ENCODE results near the gene VSTM2B. TPM values are rescaled to one million over a fixed set of nuclear protein-coding genes. Genes with fewer than 3 reads are reported as not detected.

VSTM2B gene
- total RNA-seq, 1 donor from 2014 or later = not detected

GRCh38 chr19:29487432-29487831 is 38.4 kb upstream of the VSTM2B start:
- intact Hi-C loops (cut with micrococcal nuclease) = no loop called here
- peaks cover 14% of the 10 kb centered on the region for H3K27me3 Mint-ChIP-seq
- no peaks in the 10 kb centered on the region for H3K36me3 Mint-ChIP-seq (ENCODE audit: low read depth)
- H3K27ac Mint-ChIP-seq = no peak overlapping the region
- H3K4me1 Mint-ChIP-seq = no peaks in the 10 kb centered on the region
- peak; percentile 43 for DNase-seq
- no peaks in the 10 kb centered on the region for H3K9me3 Mint-ChIP-seq
- H3K4me3 Mint-ChIP-seq = no peak overlapping the region

- DNase-seq = peak; percentile 28
- Mint-ChIP-seq H3K4me3 (no peak overlapping the region), H3K27me3 (peaks cover 23% of the 10 kb centered on the region), H3K4me1 (no peaks in the 10 kb centered on the region), H3K36me3 (ENCODE audit: low read depth) (no peaks in the 10 kb centered on the region), H3K27ac (no peak overlapping the region), H3K9me3 (no peaks in the 10 kb centered on the region)
- intact Hi-C loops (cut with micrococcal nuclease) = no loop called here
These were observed 37.5 kb upstream of the VSTM2B start for GRCh38 chr19:29488316-29488715.

GRCh38 chr19:29489172-29489951 is 36.4 kb upstream of the VSTM2B start:
- Mint-ChIP-seq H3K27me3 (peaks cover 25% of the 10 kb centered on the region), H3K36me3 (ENCODE audit: low read depth) (no peaks in the 10 kb centered on the region), H3K4me1 (no peaks in the 10 kb centered on the region), H3K4me3 (no peak overlapping the region), H3K9me3 (no peaks in the 10 kb centered on the region), H3K27ac (no peak overlapping the region)
- DNase-seq = peak; percentile 37
- intact Hi-C loops (cut with micrococcal nuclease) = no loop called here

GRCh38 chr19:29491491-29491890 is 34.3 kb upstream of the VSTM2B start:
- H3K27me3 Mint-ChIP-seq = peaks cover 25% of the 10 kb centered on the region
- no peak for DNase-seq

GRCh38 chr19:29491995-29492577 is 33.7 kb upstream of the VSTM2B start:
- intact Hi-C loops (cut with micrococcal nuclease) = no loop called here
- DNase-seq = no peak
- H3K36me3 Mint-ChIP-seq (ENCODE audit: low read depth) = no peaks in the 10 kb centered on the region
- no peaks in the 10 kb centered on the region for H3K9me3 Mint-ChIP-seq
- no peak overlapping the region for H3K27ac Mint-ChIP-seq
- no peak overlapping the region for H3K4me3 Mint-ChIP-seq
- no peaks in the 10 kb centered on the region for H3K4me1 Mint-ChIP-seq
- H3K27me3 Mint-ChIP-seq = peaks cover 25% of the 10 kb centered on the region

More at GRCh38 chr19:29491491-29491890, 34.3 kb upstream of the VSTM2B start:
- Mint-ChIP-seq H3K4me3 (no peak overlapping the region), H3K36me3 (ENCODE audit: low read depth) (no peaks in the 10 kb centered on the region), H3K4me1 (no peaks in the 10 kb centered on the region), H3K27ac (no peak overlapping the region), H3K9me3 (no peaks in the 10 kb centered on the region)
- intact Hi-C loops (cut with micrococcal nuclease) = no loop called here

GRCh38 chr19:29492769-29493168 is 33.0 kb upstream of the VSTM2B start:
- Mint-ChIP-seq H3K4me1 (no peaks in the 10 kb centered on the region), H3K36me3 (ENCODE audit: low read depth) (no peaks in the 10 kb centered on the region), H3K4me3 (no peak overlapping the region), H3K27me3 (peaks cover 25% of the 10 kb centered on the region), H3K9me3 (no peaks in the 10 kb centered on the region), H3K27ac (no peak overlapping the region)
- no peak for DNase-seq
- intact Hi-C loops (cut with micrococcal nuclease) = no loop called here

GRCh38 chr19:29495091-29495490 is 30.7 kb upstream of the VSTM2B start:
- H3K27me3 Mint-ChIP-seq = peaks cover 25% of the 10 kb centered on the region
- no peak overlapping the region for H3K4me3 Mint-ChIP-seq
- H3K4me1 Mint-ChIP-seq = no peaks in the 10 kb centered on the region
- no peaks in the 10 kb centered on the region for H3K36me3 Mint-ChIP-seq (ENCODE audit: low read depth)
- H3K27ac Mint-ChIP-seq = no peak overlapping the region
- intact Hi-C loops (cut with micrococcal nuclease) = no loop called here
- H3K9me3 Mint-ChIP-seq = no peaks in the 10 kb centered on the region
- DNase-seq = no peak

- Mint-ChIP-seq H3K9me3 (no peaks in the 10 kb centered on the region), H3K27ac (no peak overlapping the region), H3K4me1 (no peaks in the 10 kb centered on the region), H3K4me3 (no peak overlapping the region), H3K27me3 (peaks cover 22% of the 10 kb centered on the region), H3K36me3 (ENCODE audit: low read depth) (no peaks in the 10 kb centered on the region)
- no peak for DNase-seq
- intact Hi-C loops (cut with micrococcal nuclease) = no loop called here
These were observed 29.8 kb upstream of the VSTM2B start for GRCh38 chr19:29495901-29496441.

- H3K27me3 Mint-ChIP-seq = peaks cover 13% of the 10 kb centered on the region
- no peak overlapping the region for H3K27ac Mint-ChIP-seq
- no peaks in the 10 kb centered on the region for H3K36me3 Mint-ChIP-seq (ENCODE audit: low read depth)
- H3K4me1 Mint-ChIP-seq = no peaks in the 10 kb centered on the region
- no peak for DNase-seq
- no peaks in the 10 kb centered on the region for H3K9me3 Mint-ChIP-seq
- H3K4me3 Mint-ChIP-seq = no peak overlapping the region
- intact Hi-C loops (cut with micrococcal nuclease) = no loop called here
These were observed 28.6 kb upstream of the VSTM2B start for GRCh38 chr19:29497241-29497640.

- no peak for DNase-seq
- Mint-ChIP-seq H3K36me3 (ENCODE audit: low read depth) (no peaks in the 10 kb centered on the region), H3K27me3 (peaks cover 7% of the 10 kb centered on the region), H3K27ac (no peak overlapping the region), H3K4me1 (no peaks in the 10 kb centered on the region), H3K9me3 (no peaks in the 10 kb centered on the region), H3K4me3 (no peak overlapping the region)
- intact Hi-C loops (cut with micrococcal nuclease) = no loop called here
These were observed 27.9 kb upstream of the VSTM2B start for GRCh38 chr19:29497686-29498436.

GRCh38 chr19:29499261-29499920 is 26.4 kb upstream of the VSTM2B start:
- no peaks in the 10 kb centered on the region for H3K4me1 Mint-ChIP-seq
- intact Hi-C loops (cut with micrococcal nuclease) = no loop called here
- no peak overlapping the region for H3K4me3 Mint-ChIP-seq
- DNase-seq = no peak
- H3K9me3 Mint-ChIP-seq = no peaks in the 10 kb centered on the region
- H3K27ac Mint-ChIP-seq = no peak overlapping the region
- H3K36me3 Mint-ChIP-seq (ENCODE audit: low read depth) = no peaks in the 10 kb centered on the region
- no peaks in the 10 kb centered on the region for H3K27me3 Mint-ChIP-seq

- intact Hi-C loops (cut with micrococcal nuclease) = no loop called here
- H3K27ac Mint-ChIP-seq = no peak overlapping the region
- no peaks in the 10 kb centered on the region for H3K27me3 Mint-ChIP-seq
- no peaks in the 10 kb centered on the region for H3K4me1 Mint-ChIP-seq
- DNase-seq = no peak
- H3K4me3 Mint-ChIP-seq = no peak overlapping the region
- H3K36me3 Mint-ChIP-seq (ENCODE audit: low read depth) = no peaks in the 10 kb centered on the region
- H3K9me3 Mint-ChIP-seq = no peaks in the 10 kb centered on the region
These were observed 25.7 kb upstream of the VSTM2B start for GRCh38 chr19:29499921-29500590.

- Mint-ChIP-seq H3K36me3 (ENCODE audit: low read depth) (no peaks in the 10 kb centered on the region), H3K27me3 (no peaks in the 10 kb centered on the region), H3K9me3 (no peaks in the 10 kb centered on the region), H3K4me1 (no peaks in the 10 kb centered on the region), H3K4me3 (no peak overlapping the region), H3K27ac (no peak overlapping the region)
- intact Hi-C loops (cut with micrococcal nuclease) = no loop called here
- no peak for DNase-seq
These were observed 23.8 kb upstream of the VSTM2B start for GRCh38 chr19:29501816-29502580.

Data from activated CD4-positive, alpha-beta T cell treated with anti-CD3 and anti-CD28 coated beads, Interleukin-2, amount 10 ng/mL, durations not matched to agents 24 days and 14 days (primary cell).